Liver (tissue), 9 donors: Measurements from ENCODE around the gene SLC12A6. TPM values are rescaled to one million over a fixed set of nuclear protein-coding genes. Genes with fewer than 3 reads are reported as not detected.

Experiments used
- DNase-seq: peaks from one replicate; pipeline ENCODE4 v3.0.0-alpha.2; 2017; ENCODE audit warnings: low spot score
- H3K27ac ChIP-seq, 2 donors: one replicate each; pipeline ENCODE4 v1.7.0; 2013; ENCODE audit warnings: inconsistent platforms in 2 of 2, low read length in 2 of 2, control low read depth in 1 of 2, low read depth in 1 of 2, mild to moderate bottlenecking in 1 of 2
- H3K27me3 ChIP-seq, 4 donors: one replicate each; pipeline versions ENCODE4 v1.6.1 to v1.7.0; 2013; ENCODE audit warnings: low read length in 3 of 4, inconsistent platforms in 1 of 4, mild to moderate bottlenecking in 1 of 4, moderate library complexity in 1 of 4; ENCODE audit not compliant: control insufficient read depth in 4 of 4, insufficient read depth in 4 of 4
- H3K36me3 ChIP-seq, 4 donors: one replicate each; pipeline versions ENCODE4 v1.6.1 to v1.7.0; 2013; ENCODE audit warnings: low read length in 3 of 4, mild to moderate bottlenecking in 3 of 4, low read depth in 1 of 4, moderate library complexity in 1 of 4; ENCODE audit not compliant: control insufficient read depth in 4 of 4, insufficient read depth in 3 of 4
- H3K4me1 ChIP-seq, 4 donors: one replicate each; pipeline versions ENCODE4 v1.6.1 to v1.7.0; 2013; ENCODE audit warnings: low read length in 3 of 4, mild to moderate bottlenecking in 3 of 4, moderate library complexity in 1 of 4; ENCODE audit not compliant: control insufficient read depth in 4 of 4, insufficient read depth in 4 of 4
- H3K4me3 ChIP-seq, 3 donors: one replicate each; pipeline versions ENCODE4 v1.6.1 to v1.7.0; 2013; ENCODE audit warnings: low read length in 3 of 3, control low read depth in 1 of 3, low read depth in 1 of 3, mild to moderate bottlenecking in 1 of 3
- H3K9ac ChIP-seq, 2 donors: one replicate each; pipeline ENCODE4 v1.7.0; 2013; ENCODE audit warnings: low read length in 2 of 2, mild to moderate bottlenecking in 2 of 2, moderate library complexity in 2 of 2, control low read depth in 1 of 2, low read depth in 1 of 2
- H3K9me3 ChIP-seq, 4 donors: one replicate each; pipeline versions ENCODE4 v1.6.1 to v1.7.0; 2013; ENCODE audit warnings: low read length in 3 of 4; ENCODE audit not compliant: control insufficient read depth in 4 of 4
- ATF3 ChIP-seq: IDR thresholded peaks from 2 replicates; pipeline ENCODE4 v1.6.1; 2016; ENCODE audit warnings: antibody characterized with exemption
- EGR1 ChIP-seq, 2 donors: IDR thresholded peaks; 2 replicates each; pipeline ENCODE4 v1.6.1; 2016 to 2018; ENCODE audit warnings: antibody characterized with exemption in 2 of 2, low read depth in 2 of 2
- FOXA1 ChIP-seq: IDR thresholded peaks from 2 replicates; pipeline ENCODE4 v1.6.1; 2016; ENCODE audit warnings: antibody characterized with exemption
- FOXA2 ChIP-seq: IDR thresholded peaks from 2 replicates; pipeline ENCODE4 v1.6.1; 2016; ENCODE audit warnings: antibody characterized with exemption
- GABPA ChIP-seq, 2 donors: IDR thresholded peaks in 1 of 2; conservative IDR thresholded peaks in 1 of 2; 2 replicates each; pipeline ENCODE4 v1.6.1; 2016; ENCODE audit warnings: antibody characterized with exemption in 2 of 2, mild to moderate bottlenecking in 1 of 2, moderate library complexity in 1 of 2
- HNF4A ChIP-seq, 2 donors: conservative IDR thresholded peaks; 2 replicates each; pipeline ENCODE4 v1.6.1; 2016; ENCODE audit warnings: antibody characterized with exemption in 2 of 2, mild to moderate bottlenecking in 2 of 2
- HNF4G ChIP-seq: IDR thresholded peaks from 2 replicates; pipeline ENCODE4 v1.6.1; 2016; ENCODE audit warnings: antibody characterized with exemption
- NR2F2 ChIP-seq: IDR thresholded peaks from 2 replicates; pipeline ENCODE4 v1.6.1; 2016; ENCODE audit warnings: antibody characterized with exemption
- RAD21 ChIP-seq, 2 donors: IDR thresholded peaks; 2 replicates each; pipeline ENCODE4 v1.6.1; 2016; ENCODE audit warnings: antibody characterized with exemption in 2 of 2, mild to moderate bottlenecking in 2 of 2
- RXRA ChIP-seq, 2 donors: IDR thresholded peaks; 2 replicates each; pipeline ENCODE4 v1.6.1; 2017 to 2018; ENCODE audit warnings: antibody characterized with exemption in 2 of 2, mild to moderate bottlenecking in 1 of 2
- SP1 ChIP-seq: IDR thresholded peaks from 2 replicates; pipeline ENCODE4 v1.6.1; 2018; ENCODE audit warnings: antibody characterized with exemption, mild to moderate bottlenecking
- TAF1 ChIP-seq: conservative IDR thresholded peaks from 2 replicates; pipeline ENCODE4 v1.6.1; 2016; ENCODE audit warnings: antibody characterized with exemption, mild to moderate bottlenecking
- YY1 ChIP-seq: IDR thresholded peaks from 2 replicates; pipeline ENCODE4 v1.6.1; 2016; ENCODE audit warnings: antibody characterized with exemption, mild to moderate bottlenecking
- ZBTB33 ChIP-seq: IDR thresholded peaks from 2 replicates; pipeline ENCODE4 v1.6.1; 2016; ENCODE audit warnings: antibody characterized with exemption
- WGBS: extraction: QIAGEN DNeasy Blood & Tissue Kit; methylation state at CpG from one replicate; pipeline ENCODE4 v1.1.7; 2013; 5-methylcytosine and 5-hydroxymethylcytosine counted together
- polyA plus RNA-seq, 2 donors: library from polyadenylated mRNA; stranded (reverse) in 1 of 2; unstranded in 1 of 2; fragments of 200-250 nt in 1 of 2; fragments of >200 nt in 1 of 2; fragmentation: Nextera tagmentation in 1 of 2; extraction: Ambion mirVana in 1 of 2; gene quantifications; one replicate each; pipeline versions ENCODE4 v1.2.1 to v1.2.3, GENCODE V29; 2013 to 2015
- total RNA-seq, 2 donors: library from RNA; depleted of rRNA; stranded (reverse); fragments of >200 nt; gene quantifications; one replicate each; pipeline ENCODE4 v1.2.3, GENCODE V29; 2014
- TF ChIP-seq, protein P1 (sequence below): IDR thresholded peaks from 2 replicates; pipeline ENCODE4 v1.6.1; 2016; ENCODE audit warnings: antibody characterized with exemption
- TF ChIP-seq, protein P2 (sequence below): IDR thresholded peaks from 2 replicates; pipeline ENCODE4 v1.6.1; 2016; ENCODE audit warnings: antibody characterized with exemption, mild to moderate bottlenecking
- donor health status: healthy.
- donor health status: healthy.
- donor health status: healthy.
- donor health status: healthy.
- donor health status: healthy.

SLC12A6 gene
- total and polyA plus RNA-seq, 4 donors: 1.9 to 17.8 (median 7.1) TPM

- H3K4me1 ChIP-seq: no peaks in the 10 kb centered on the region
- H3K27me3 ChIP-seq: no peaks in the 10 kb centered on the region
- H3K27ac ChIP-seq: no peak overlapping the region
- WGBS: 56% methylated on average over 1 of the region's 1 CpG
- H3K9ac ChIP-seq: no peak overlapping the region
- no peak for DNase-seq
- no peaks in the 10 kb centered on the region for H3K36me3 ChIP-seq
- no peak for TF ChIP-seq NR2F2
- TF ChIP-seq RXRA (IDR thresholded peaks at IDR 0.05): no peak
- TF ChIP-seq ZBTB33: no peak
- TF ChIP-seq YY1: no peak
- TF ChIP-seq, protein P1, sequence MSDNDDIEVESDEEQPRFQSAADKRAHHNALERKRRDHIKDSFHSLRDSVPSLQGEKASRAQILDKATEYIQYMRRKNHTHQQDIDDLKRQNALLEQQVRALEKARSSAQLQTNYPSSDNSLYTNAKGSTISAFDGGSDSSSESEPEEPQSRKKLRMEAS: no peak
- TF ChIP-seq EGR1 (IDR thresholded peaks at IDR 0.05; ENCODE audit: low read depth in 2 of 2): no peak
- no peak overlapping the region for H3K4me3 ChIP-seq
- no peaks in the 10 kb centered on the region for H3K9me3 ChIP-seq
Observed at GRCh38 chr15:34297059-34297458, 40.5 kb downstream of the SLC12A6 start.

DNA sequence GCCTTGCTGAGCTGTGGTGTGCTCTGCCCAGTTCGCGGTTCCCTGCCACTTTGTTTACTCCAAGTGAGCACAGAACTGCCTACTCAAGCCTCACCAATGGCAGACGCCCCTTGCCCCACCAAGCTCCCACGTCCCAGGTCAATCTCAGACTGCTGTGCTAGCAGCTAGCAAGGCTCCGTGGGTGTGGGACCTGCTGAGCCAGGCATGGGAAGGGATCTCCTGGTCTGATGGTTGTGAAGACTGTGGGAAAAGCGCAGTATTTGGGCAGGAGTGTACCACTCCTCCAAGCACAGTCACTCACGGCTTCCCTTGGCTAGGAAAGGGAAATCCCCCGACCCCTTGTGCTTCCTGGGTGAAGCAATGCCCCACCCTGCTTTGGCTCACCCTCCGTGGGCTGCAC lies 45.0 kb downstream of the SLC12A6 start:
- H3K27ac ChIP-seq: no peak overlapping the region
- WGBS: 98% methylated on average over 9 of the region's 9 CpGs
- no peak for DNase-seq

DNA sequence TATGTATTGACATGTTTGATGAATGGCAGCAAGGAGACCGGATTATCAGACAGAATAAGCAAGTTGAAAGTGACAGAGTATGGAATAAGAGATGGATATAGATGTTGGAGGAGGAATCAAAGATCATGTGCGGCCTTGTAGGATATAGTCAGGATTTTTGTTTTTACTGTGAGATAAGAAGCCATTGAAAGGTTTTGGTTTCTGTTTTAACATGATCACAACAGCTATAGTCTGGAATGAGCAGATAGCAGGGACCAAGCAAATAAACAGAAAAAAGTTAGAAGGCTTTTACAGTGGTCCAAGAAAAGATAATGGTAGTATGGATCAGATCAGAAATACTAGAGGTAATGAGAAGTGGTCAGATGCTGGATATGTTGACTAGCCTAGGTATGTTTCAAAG lies 52.6 kb downstream of the SLC12A6 start:
- Histone ChIP-seq H3K27me3 (no peaks in the 10 kb centered on the region), H3K4me1 (no peaks in the 10 kb centered on the region), H3K9ac (no peak overlapping the region), H3K9me3 (no peaks in the 10 kb centered on the region), H3K4me3 (no peak overlapping the region), H3K27ac (no peak overlapping the region), H3K36me3 (no peaks in the 10 kb centered on the region)
- WGBS: 82% methylated on average over 2 of the region's 2 CpGs
- DNase-seq: no peak
- TF ChIP-seq TAF1 (no peak), RAD21 (IDR thresholded peaks at IDR 0.05) (no peak), HNF4A (conservative IDR thresholded peaks at IDR 0.05) (no peak), SP1 (no peak), NR2F2 (no peak), YY1 (no peak), RXRA (IDR thresholded peaks at IDR 0.05) (no peak), GABPA (IDR thresholded peaks at IDR 0.05 in 1 of 2, conservative IDR thresholded peaks at IDR 0.05 in 1 of 2) (no peak), FOXA1 (no peak), ZBTB33 (no peak), HNF4G (no peak), EGR1 (IDR thresholded peaks at IDR 0.05; ENCODE audit: low read depth in 2 of 2) (no peak)
- TF ChIP-seq, protein P1: no peak

More for the DNA sequence above, 45.0 kb downstream of the SLC12A6 start:
- Histone ChIP-seq H3K36me3 (no peaks in the 10 kb centered on the region), H3K27me3 (no peaks in the 10 kb centered on the region), H3K9me3 (no peaks in the 10 kb centered on the region), H3K4me1 (no peaks in the 10 kb centered on the region), H3K4me3 (no peak overlapping the region), H3K9ac (no peak overlapping the region)
- TF ChIP-seq FOXA2: no peak
- TF ChIP-seq, protein P2, sequence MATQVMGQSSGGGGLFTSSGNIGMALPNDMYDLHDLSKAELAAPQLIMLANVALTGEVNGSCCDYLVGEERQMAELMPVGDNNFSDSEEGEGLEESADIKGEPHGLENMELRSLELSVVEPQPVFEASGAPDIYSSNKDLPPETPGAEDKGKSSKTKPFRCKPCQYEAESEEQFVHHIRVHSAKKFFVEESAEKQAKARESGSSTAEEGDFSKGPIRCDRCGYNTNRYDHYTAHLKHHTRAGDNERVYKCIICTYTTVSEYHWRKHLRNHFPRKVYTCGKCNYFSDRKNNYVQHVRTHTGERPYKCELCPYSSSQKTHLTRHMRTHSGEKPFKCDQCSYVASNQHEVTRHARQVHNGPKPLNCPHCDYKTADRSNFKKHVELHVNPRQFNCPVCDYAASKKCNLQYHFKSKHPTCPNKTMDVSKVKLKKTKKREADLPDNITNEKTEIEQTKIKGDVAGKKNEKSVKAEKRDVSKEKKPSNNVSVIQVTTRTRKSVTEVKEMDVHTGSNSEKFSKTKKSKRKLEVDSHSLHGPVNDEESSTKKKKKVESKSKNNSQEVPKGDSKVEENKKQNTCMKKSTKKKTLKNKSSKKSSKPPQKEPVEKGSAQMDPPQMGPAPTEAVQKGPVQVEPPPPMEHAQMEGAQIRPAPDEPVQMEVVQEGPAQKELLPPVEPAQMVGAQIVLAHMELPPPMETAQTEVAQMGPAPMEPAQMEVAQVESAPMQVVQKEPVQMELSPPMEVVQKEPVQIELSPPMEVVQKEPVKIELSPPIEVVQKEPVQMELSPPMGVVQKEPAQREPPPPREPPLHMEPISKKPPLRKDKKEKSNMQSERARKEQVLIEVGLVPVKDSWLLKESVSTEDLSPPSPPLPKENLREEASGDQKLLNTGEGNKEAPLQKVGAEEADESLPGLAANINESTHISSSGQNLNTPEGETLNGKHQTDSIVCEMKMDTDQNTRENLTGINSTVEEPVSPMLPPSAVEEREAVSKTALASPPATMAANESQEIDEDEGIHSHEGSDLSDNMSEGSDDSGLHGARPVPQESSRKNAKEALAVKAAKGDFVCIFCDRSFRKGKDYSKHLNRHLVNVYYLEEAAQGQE: no peak
- no peak for TF ChIP-seq SP1
- no peak for TF ChIP-seq ATF3
- no peak for TF ChIP-seq YY1
- no peak for TF ChIP-seq NR2F2
- no peak for TF ChIP-seq TAF1
- no peak for TF ChIP-seq RAD21 (IDR thresholded peaks at IDR 0.05)
- TF ChIP-seq RXRA (IDR thresholded peaks at IDR 0.05): no peak
